Uterus (tissue), 2 donors: ENCODE results near the gene SRC.

Experiments used
- CTCF ChIP-seq, 4 experiments: fragments of 200-600 bp in 2 of 4; fragments of 450-650 bp in 2 of 4; sonication (generic) in 2 of 4; IDR thresholded peaks; one replicate each; pipeline ENCODE4 v1.5.1; 2016 to 2019; ENCODE audit warnings: antibody characterized with exemption in 4 of 4, mild to moderate bottlenecking in 2 of 4, moderate library complexity in 1 of 4
- POLR2A ChIP-seq, 2 donors: fragments of 450-650 bp; IDR thresholded peaks; one replicate each; pipeline ENCODE4 v1.6.1; 2016; ENCODE audit warnings: antibody characterized with exemption in 2 of 2, mild to moderate bottlenecking in 1 of 2, moderate library complexity in 1 of 2

DNA sequence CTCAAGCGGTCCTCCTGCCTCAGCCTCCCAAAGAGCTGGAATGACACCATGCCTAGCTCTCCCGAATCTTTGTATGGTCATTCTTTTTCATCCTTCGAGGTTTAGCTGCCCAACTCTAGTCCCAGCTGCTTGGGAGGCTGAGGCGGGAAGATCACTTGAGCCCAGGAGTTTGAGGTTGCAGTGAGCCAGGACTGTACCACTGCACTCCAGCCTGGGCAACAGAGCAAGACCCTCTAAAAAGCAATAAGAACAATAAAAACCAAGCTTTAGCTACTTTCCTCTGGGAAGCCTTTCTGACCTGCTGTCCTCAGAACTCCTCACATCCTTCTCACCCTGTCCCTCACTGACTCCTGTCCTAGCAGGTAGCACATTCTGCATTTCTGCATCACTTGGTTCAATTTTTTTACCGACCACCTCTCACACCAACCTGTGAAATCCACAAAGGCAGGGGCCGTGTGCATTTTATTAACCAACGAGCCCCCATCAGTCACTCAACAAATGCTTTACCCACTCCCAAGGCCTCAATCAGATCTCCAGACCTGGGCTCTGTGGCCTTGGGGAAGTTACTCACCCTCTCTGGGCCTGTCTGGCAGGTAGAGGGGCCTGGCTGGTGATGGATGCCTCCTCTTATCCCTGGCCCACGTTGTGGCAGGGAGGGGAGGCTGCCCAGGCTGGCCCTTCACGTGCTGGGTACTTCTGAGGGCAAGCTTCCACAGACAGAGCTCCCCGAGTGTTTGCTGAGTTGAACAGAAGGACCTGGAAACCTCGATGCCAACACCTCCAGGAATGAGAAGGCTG, 14.7 kb upstream of the SRC start:
- TF ChIP-seq CTCF (IDR thresholded peaks at IDR 0.05) (no peak), POLR2A (IDR thresholded peaks at IDR 0.05) (no peak)
